ENCODE data around the gene C12orf54.
"Not testable (repeated sequence)": the region's sequence is repeated elsewhere in the genome, so short reads cannot be mapped to it uniquely, and the experiment has no call there.

The C12orf54 gene

GRCh38 chr12:48510111-48510510 lies 27.8 kb downstream of the C12orf54 start:
- DNase-seq (ENCODE audit: low read depth): no peak

GRCh38 chr12:48512855-48513254 lies 30.6 kb downstream of the C12orf54 start:
- DNase-seq (ENCODE audit: low read depth): no peak

GRCh38 chr12:48514728-48515127 lies 32.4 kb downstream of the C12orf54 start:
- no peak for DNase-seq (ENCODE audit: low read depth)

GRCh38 chr12:48520381-48520780 lies 38.1 kb downstream of the C12orf54 start:
- not testable (repeated sequence) for DNase-seq (ENCODE audit: low read depth)

GRCh38 chr12:48525332-48525731 lies 43.0 kb downstream of the C12orf54 start, which contains the start of gene OR8S1:
Gene OR8S1 (plus strand): TSS chr12:48525632. CDS start chr12:48525632, 0 bp downstream.
- no peak for DNase-seq (ENCODE audit: low read depth)

- no peak for DNase-seq (ENCODE audit: low read depth)
Measured at GRCh38 chr12:48527891-48528670, 45.8 kb downstream of the C12orf54 start.

- no peak for DNase-seq (ENCODE audit: low read depth)
Measured at GRCh38 chr12:48532601-48533000, 50.3 kb downstream of the C12orf54 start.

- DNase-seq (ENCODE audit: low read depth): no peak
Measured at GRCh38 chr12:48536602-48537001, 54.3 kb downstream of the C12orf54 start.

GRCh38 chr12:48542300-48542928 lies 60.1 kb downstream of the C12orf54 start:
- no peak for DNase-seq (ENCODE audit: low read depth)

- no peak for DNase-seq (ENCODE audit: low read depth)
Measured at GRCh38 chr12:48545833-48546469, 63.7 kb downstream of the C12orf54 start.

Measured in CMK (cell line).